Large intestine (tissue), 3 donors: ENCODE data around the gene TFB1M. TPM values are rescaled to one million over a fixed set of nuclear protein-coding genes. Genes with fewer than 3 reads are reported as not detected.

Experiments
- DNase-seq, 2 donors: peaks; one replicate each; pipeline versions ENCODE4 v3.0.0 to v3.0.0-alpha.2; 2013
- H3K27ac ChIP-seq: one replicate; pipeline ENCODE4 v1.5.1; 2013; ENCODE audit warnings: low read length
- H3K27me3 ChIP-seq: 2 replicates; pipeline ENCODE4 v1.6.1; 2013; ENCODE audit warnings: low read length; ENCODE audit not compliant: control insufficient read depth, insufficient read depth
- H3K36me3 ChIP-seq: 2 replicates; pipeline ENCODE4 v1.6.1; 2013; ENCODE audit warnings: low read length; ENCODE audit not compliant: control insufficient read depth, insufficient read depth
- H3K4me1 ChIP-seq: one replicate; pipeline ENCODE4 v1.6.1; 2013; ENCODE audit warnings: low read length; ENCODE audit not compliant: control insufficient read depth, insufficient read depth
- H3K4me3 ChIP-seq: one replicate; pipeline ENCODE4 v1.5.1; 2013; ENCODE audit warnings: low read length
- H3K9me3 ChIP-seq: one replicate; pipeline ENCODE4 v1.6.1; 2013; ENCODE audit warnings: mild to moderate bottlenecking, low read depth, low read length, moderate library complexity; ENCODE audit not compliant: control insufficient read depth
- WGBS: methylation state at CpG from one replicate; pipeline ENCODE4 v1.1.5; 2013; ENCODE audit warnings: low lambda C conversion rate; ENCODE audit not compliant: insufficient coverage; 5-methylcytosine and 5-hydroxymethylcytosine counted together
- polyA plus RNA-seq: library from polyadenylated mRNA; unstranded; fragments of 120-200 nt; gene quantifications from one replicate; pipeline ENCODE4 v1.2.1, GENCODE V29; 2013

TFB1M gene
- polyA plus RNA-seq, 1 donor = 17.8 TPM

GRCh38 chr6:155330922-155331321, 16.6 kb upstream of the TFB1M start:
- no peaks in the 10 kb centered on the region for H3K9me3 ChIP-seq
- no peak overlapping the region for H3K27ac ChIP-seq
- WGBS = 100% methylated on average over 1 of the region's 6 CpGs
- peaks cover 21% of the 10 kb centered on the region for H3K4me1 ChIP-seq
- no peak overlapping the region for H3K4me3 ChIP-seq
- no peak for DNase-seq
- no peaks in the 10 kb centered on the region for H3K27me3 ChIP-seq
- no peaks in the 10 kb centered on the region for H3K36me3 ChIP-seq

- Histone ChIP-seq H3K27me3 (no peaks in the 10 kb centered on the region), H3K4me3 (no peak overlapping the region), H3K27ac (peak overlapping the region; percentile 46), H3K36me3 (no peaks in the 10 kb centered on the region), H3K9me3 (no peaks in the 10 kb centered on the region), H3K4me1 (peaks cover 21% of the 10 kb centered on the region)
- 90% methylated on average over 4 of the region's 6 CpGs for WGBS
- DNase-seq = no peak
These were observed 15.9 kb upstream of the TFB1M start for GRCh38 chr6:155330133-155330734.

GRCh38 chr6:155329460-155330132, 15.3 kb upstream of the TFB1M start:
- DNase-seq = no peak

GRCh38 chr6:155328539-155329459, 14.5 kb upstream of the TFB1M start:
- H3K9me3 ChIP-seq = no peaks in the 10 kb centered on the region
- H3K27me3 ChIP-seq = no peaks in the 10 kb centered on the region
- peak; percentile 83 to 92 for DNase-seq
- no CpG with 5 or more reads among the region's 6 CpGs for WGBS
- peak overlapping the region; percentile 62 for H3K27ac ChIP-seq
- H3K4me1 ChIP-seq = peaks cover 21% of the 10 kb centered on the region
- no peaks in the 10 kb centered on the region for H3K36me3 ChIP-seq
- no peak overlapping the region for H3K4me3 ChIP-seq

More at GRCh38 chr6:155329460-155330132, 15.3 kb upstream of the TFB1M start:
- Histone ChIP-seq H3K4me1 (peaks cover 21% of the 10 kb centered on the region), H3K4me3 (no peak overlapping the region), H3K27ac (peak overlapping the region; percentile 46), H3K36me3 (no peaks in the 10 kb centered on the region), H3K9me3 (no peaks in the 10 kb centered on the region), H3K27me3 (no peaks in the 10 kb centered on the region)
- WGBS = no CpG with 5 or more reads among the region's 8 CpGs

GRCh38 chr6:155328074-155328538, 13.8 kb upstream of the TFB1M start:
- peak overlapping the region; percentile 62 for H3K27ac ChIP-seq
- H3K4me3 ChIP-seq = no peak overlapping the region
- no peaks in the 10 kb centered on the region for H3K9me3 ChIP-seq
- DNase-seq = no peak
- peaks cover 21% of the 10 kb centered on the region for H3K4me1 ChIP-seq
- H3K36me3 ChIP-seq = no peaks in the 10 kb centered on the region
- WGBS = no CpG with 5 or more reads among the region's 6 CpGs
- H3K27me3 ChIP-seq = no peaks in the 10 kb centered on the region

- H3K4me1 ChIP-seq = peaks cover 21% of the 10 kb centered on the region
- peak overlapping the region; percentile 62 for H3K27ac ChIP-seq
- no peak overlapping the region for H3K4me3 ChIP-seq
- DNase-seq = peak; percentile 66 to 77
- no peaks in the 10 kb centered on the region for H3K9me3 ChIP-seq
- no peaks in the 10 kb centered on the region for H3K27me3 ChIP-seq
- H3K36me3 ChIP-seq = no peaks in the 10 kb centered on the region
- whole genome bisulfite sequencing = no CpG with 5 or more reads among the region's 1 CpG
These were observed 13.2 kb upstream of the TFB1M start for GRCh38 chr6:155327326-155328073.

- Histone ChIP-seq H3K36me3 (no peaks in the 10 kb centered on the region), H3K4me1 (peaks cover 21% of the 10 kb centered on the region), H3K4me3 (no peak overlapping the region), H3K9me3 (no peaks in the 10 kb centered on the region), H3K27me3 (no peaks in the 10 kb centered on the region), H3K27ac (no peak overlapping the region)
- 90% methylated on average over 2 of the region's 6 CpGs for WGBS
- DNase-seq = no peak
These were observed 11.6 kb upstream of the TFB1M start for GRCh38 chr6:155325700-155326516.

- Histone ChIP-seq H3K4me3 (no peak overlapping the region), H3K27me3 (no peaks in the 10 kb centered on the region), H3K27ac (no peak overlapping the region), H3K36me3 (no peaks in the 10 kb centered on the region), H3K9me3 (no peaks in the 10 kb centered on the region), H3K4me1 (peaks cover 21% of the 10 kb centered on the region)
- DNase-seq = no peak
These were observed 10.7 kb upstream of the TFB1M start for GRCh38 chr6:155324993-155325392.

- Histone ChIP-seq H3K9me3 (no peaks in the 10 kb centered on the region), H3K4me1 (peaks cover 15% of the 10 kb centered on the region), H3K36me3 (no peaks in the 10 kb centered on the region), H3K4me3 (no peak overlapping the region), H3K27ac (no peak overlapping the region), H3K27me3 (no peaks in the 10 kb centered on the region)
- no peak for DNase-seq
- WGBS = 100% methylated on average over 1 of the region's 2 CpGs
These were observed 9.9 kb upstream of the TFB1M start for GRCh38 chr6:155324172-155324571.
